GF-D8 (cell line): ENCODE measurements around the gene GSC.
"Not testable (repeated sequence)": the region's sequence is repeated elsewhere in the genome, so short reads cannot be mapped to it uniquely, and the experiment has no call there.

Experiments used
- DNase-seq: peaks from one replicate; lab custom pipeline; 2025; lab: John Stamatoyannopoulos, UW

GSC gene

GRCh38 chr14:94771906-94772490, 2.1 kb upstream of the GSC start:
- DNase-seq = no peak

GRCh38 chr14:94771158-94771905, 1.4 kb upstream of the GSC start:
- no peak for DNase-seq

DNA sequence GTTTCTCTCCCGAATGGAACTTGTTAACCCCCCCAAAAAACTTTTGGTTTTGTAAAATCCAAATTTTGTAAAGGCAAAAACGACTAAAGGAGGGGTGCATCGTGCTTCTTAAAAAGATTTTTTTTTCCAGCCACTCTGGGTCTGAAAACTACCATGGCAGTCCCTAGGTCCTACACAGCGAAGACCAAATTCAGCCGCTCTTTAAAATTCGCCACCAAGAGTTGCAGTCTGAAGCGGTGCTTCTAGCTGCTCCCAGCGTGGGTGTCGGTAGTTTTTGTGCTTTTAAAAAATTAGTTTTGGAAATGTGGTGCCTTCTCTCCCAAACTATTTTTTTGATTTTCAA, 873 bp upstream of the GSC start:
- DNase-seq = no peak

GRCh38 chr14:94770251-94770749, 387 bp upstream of the GSC start:
- DNase-seq = no peak

DNA sequence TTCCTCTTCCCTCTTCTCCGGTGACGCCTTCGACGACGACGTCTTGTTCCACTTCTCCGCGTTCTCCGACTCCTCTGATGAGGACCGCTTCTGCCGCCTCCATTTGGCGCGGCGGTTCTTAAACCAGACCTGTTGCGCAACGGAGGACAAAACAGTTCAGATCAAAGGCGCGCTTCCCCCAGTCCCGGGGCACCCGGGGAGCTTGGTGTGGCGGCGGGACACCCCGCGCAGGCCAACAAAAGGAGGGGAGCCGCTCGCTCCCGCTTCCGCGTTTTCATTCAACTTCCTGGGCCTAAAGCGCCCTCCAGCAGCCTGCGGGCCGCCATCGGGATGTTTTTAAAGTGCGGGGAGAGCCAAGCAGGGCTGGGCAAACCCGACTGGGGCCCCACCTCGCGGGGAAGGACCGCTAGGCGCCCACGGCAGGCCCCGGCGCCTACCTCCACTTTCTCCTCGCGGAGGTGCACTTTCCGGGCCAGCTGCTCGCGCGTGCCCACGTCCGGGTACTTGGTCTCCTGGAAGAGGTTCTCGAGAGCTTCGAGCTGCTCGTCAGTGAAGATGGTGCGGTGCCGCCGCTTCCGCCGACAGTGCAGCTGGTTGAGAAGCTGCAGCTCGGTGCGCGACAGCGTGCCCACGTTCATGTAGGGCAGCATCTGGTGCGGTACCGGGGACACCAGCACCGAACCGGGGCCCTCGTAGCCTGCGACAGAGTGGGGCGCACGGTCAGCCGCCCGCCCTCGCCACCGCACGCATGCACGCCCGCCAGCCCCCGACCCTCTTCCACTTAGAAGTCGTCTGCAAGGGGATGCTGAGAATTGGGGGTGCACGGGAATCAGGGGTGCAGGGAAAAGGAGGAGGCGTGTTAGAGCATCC, 1.2 kb downstream of the GSC start:
- no peak for DNase-seq

- DNase-seq = no peak
Observed at GRCh38 chr14:94768141-94768520, 1.8 kb downstream of the GSC start.

GRCh38 chr14:94767321-94767878, 2.5 kb downstream of the GSC start:
- no peak for DNase-seq

DNA sequence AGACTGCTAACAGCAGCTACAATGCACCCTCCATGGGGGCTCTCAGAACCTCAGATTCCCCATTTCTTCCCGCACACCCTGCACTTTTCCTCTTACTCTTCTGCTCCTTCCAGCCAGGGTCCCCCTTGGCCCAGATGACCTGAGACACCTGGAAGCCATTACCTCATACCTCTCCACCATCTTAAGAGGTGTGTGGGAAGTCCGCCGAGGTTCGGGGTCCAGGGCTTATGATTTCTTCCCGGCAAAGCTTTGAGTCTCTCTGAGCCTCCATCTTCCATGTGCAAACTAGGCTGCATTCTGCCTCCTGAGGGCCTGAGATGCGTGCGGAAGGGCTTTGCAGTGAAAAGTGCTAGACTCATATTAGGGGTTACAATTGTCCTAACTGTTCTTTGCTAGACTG, 5.3 kb downstream of the GSC start:
- no peak for DNase-seq

GRCh38 chr14:94762431-94762830, 7.5 kb downstream of the GSC start:
- no peak for DNase-seq

DNA sequence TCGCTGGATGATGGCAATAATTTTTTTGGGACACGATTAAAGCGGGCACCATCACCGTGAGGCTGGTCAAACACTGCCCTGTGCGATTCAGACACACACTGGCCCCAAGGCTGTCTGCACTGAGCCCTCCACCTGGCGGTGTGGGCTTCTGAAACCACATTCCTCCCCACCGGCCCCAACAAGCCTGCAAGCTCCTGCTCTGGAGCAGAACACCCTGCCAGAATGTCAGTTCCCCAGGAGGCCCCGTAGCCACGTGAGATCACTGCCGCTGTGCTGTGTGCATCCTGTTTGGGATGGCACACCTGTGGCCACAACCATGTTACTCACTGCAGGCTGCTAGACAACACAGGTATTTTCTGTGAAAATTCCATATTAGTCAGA, 7.9 kb downstream of the GSC start:
- no peak for DNase-seq

DNA sequence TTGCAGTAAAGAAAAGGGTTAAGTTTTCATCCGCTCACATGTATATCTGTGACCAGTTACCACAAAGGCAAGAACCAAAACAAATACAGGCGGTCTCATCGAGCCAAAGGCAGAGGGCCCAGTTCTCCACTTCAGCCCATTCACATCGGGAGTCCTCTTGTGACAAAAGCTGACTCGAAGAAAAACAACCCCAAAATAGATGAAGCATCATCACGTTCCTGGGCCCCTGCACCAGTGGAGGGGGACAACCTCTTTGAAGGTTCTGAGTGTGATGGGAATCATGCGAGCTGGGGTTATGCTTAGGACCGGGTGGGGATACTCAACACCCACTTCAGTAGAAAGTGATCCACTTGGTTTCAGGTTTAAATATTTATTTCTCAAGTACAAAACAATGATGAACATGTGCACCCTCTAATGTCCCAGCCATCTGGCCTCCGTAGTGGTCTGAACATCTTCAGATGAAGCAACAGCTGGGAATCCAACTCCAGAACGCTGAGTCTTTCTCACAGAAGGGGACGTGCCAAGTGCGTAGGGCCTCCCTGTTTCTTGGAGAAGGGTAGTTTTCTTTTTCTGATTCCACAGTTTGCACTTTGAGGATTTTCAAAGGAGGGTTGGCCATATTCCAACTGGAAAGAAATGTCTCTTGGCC, 8.4 kb downstream of the GSC start:
- DNase-seq = no peak

DNA sequence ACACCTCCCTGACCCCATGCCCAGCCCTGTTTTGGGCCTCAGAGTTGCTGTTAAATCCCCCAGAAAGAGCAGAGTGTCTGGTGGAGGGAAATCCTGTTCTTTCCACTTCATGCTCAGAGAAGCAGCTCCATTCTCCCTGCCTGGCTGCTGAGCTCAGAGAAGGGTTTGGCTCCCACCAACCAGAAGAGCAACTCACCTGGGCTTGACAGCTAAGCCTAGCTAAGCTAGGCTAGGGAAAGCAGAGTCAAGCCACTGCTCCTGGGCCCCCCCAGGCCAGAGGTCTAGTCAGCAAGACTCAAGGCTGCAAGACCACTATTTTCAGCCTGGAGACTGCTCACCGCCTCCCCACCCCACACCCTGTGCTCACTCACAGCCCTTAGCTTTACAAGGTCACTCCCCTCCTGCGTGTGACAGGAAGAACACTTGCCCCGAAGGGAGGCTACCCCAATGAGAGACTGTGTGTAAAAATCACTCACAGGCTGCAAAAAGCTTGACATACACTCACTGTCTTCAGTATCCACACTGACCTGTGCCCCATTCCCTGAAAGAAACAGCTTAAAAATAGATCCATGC, 13.5 kb downstream of the GSC start:
- DNase-seq = no peak

DNA sequence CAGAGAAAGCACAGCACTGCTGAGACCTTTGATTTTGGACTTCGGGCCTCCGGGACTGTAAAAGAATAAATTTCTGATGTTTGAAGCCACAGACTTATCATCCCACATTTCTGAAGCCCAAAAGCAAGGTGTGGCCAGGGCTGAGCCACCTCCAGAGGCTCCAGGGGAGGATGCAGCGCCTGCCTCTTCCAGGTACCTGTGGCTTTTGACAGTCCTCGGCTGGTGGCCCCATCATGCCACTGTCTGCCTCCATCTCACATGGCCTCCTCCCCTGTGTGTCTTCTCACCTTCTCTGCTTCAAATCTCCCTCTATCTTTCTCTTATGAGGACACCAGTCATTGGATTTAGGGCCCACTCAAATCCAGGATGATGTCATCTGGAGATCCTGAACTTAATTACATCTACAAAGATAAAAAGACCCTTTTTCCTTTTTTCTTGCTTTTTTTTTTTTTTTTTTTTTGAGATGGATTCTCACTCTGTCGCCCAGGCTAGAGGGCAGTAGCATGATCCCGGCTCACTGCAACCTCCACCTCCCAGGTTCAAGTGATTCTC, 15.4 kb downstream of the GSC start:
- DNase-seq = no peak

GRCh38 chr14:94752591-94753436, 17.1 kb downstream of the GSC start:
- no peak for DNase-seq

DNA sequence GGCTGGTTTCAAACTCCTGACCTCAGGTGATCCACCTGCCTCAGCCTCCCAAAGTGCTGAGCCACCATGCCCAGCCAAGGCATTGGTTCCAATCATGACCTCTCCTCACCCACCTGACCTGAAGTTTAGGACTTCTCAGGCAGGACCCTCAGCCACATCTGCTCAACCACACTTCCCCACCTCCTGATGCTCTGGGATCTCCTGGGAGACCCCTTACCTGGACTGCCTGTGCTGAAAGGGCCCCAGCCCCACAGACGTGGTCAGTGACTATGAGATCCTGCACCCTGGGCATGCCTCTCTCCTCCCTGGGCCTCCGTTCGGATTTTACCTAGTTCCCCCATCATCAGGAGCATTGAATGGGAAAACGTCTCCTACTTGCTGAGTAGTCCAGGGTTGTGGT, 18.0 kb downstream of the GSC start:
- DNase-seq = no peak

- no peak for DNase-seq
Observed at GRCh38 chr14:94751321-94751720, 18.6 kb downstream of the GSC start.

GRCh38 chr14:94750371-94750770, 19.5 kb downstream of the GSC start:
- no peak for DNase-seq

DNA sequence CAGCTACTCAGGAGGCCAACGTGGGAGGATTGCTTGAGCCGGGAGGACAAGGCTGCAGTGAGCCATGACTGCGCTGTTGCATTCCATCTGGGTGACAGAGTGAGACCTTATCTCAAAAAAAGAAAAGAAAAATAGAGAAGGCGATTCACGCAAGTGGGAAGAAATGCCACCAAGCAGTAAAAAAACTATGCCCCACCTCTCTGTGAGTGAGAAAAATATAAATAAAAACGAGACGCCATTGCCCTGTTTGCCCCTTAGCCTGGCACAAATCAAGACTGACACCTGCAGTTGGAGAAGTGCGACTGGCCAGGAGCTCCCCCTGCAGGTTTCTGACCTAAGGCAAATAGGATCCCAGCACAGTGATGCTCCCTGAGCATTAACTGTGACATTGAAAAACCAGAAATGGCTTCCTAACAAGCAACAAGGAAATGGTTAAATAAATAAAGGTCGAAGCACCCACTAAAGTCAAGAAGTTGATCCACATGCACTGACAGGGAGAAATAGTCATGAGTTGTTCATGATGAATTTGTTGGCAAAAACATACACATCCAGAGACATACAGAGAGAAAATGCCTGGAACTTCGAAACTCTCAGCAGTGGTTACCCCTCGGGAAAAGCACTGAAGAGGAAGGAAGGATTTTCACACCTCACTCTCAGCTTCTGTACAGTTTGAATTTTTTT, 21.1 kb downstream of the GSC start:
- no peak for DNase-seq

GRCh38 chr14:94747739-94748138, 22.2 kb downstream of the GSC start:
- DNase-seq = no peak

- not testable (repeated sequence) for DNase-seq
Observed at GRCh38 chr14:94747153-94747552, 22.8 kb downstream of the GSC start.
